IgD-negative memory B cell (primary cell): ENCODE measurements around the gene EVA1A. TPM values are rescaled to one million over a fixed set of nuclear protein-coding genes. Genes with fewer than 3 reads are reported as not detected.

Experiments used
- H3K27ac Mint-ChIP-seq, 3 donors: one replicate each; pipeline ENCODE4 v1.8.0; 2020 to 2022; ENCODE audit warnings: mild to moderate bottlenecking in 3 of 3, mixed read lengths in 3 of 3, moderate library complexity in 1 of 3
- H3K27me3 Mint-ChIP-seq: one replicate; pipeline ENCODE4 v1.8.0; 2021; ENCODE audit warnings: mixed read lengths
- H3K36me3 Mint-ChIP-seq: one replicate; pipeline ENCODE4 v1.8.0; 2020; ENCODE audit warnings: mild to moderate bottlenecking, mixed read lengths
- H3K4me1 Mint-ChIP-seq, 3 donors: one replicate each; pipeline ENCODE4 v1.8.0; 2020 to 2022; ENCODE audit warnings: mixed read lengths in 3 of 3, mild to moderate bottlenecking in 1 of 3
- H3K4me3 Mint-ChIP-seq, 4 donors: one replicate each; pipeline ENCODE4 v1.8.0; 2020 to 2022; ENCODE audit warnings: mild to moderate bottlenecking in 4 of 4, mixed read lengths in 4 of 4, moderate library complexity in 3 of 4
- H3K9me3 Mint-ChIP-seq, 3 donors: one replicate each; pipeline ENCODE4 v1.8.0; 2020 to 2021; ENCODE audit warnings: mixed read lengths in 3 of 3, mild to moderate bottlenecking in 1 of 3
- polyA plus RNA-seq: library from polyadenylated mRNA; unstranded; fragments of 300-500 nt; fragmentation: Illumina TruSeq; gene quantifications from one replicate; pipeline ENCODE4 v1.2.3, GENCODE V29; 2021

Gene EVA1A
- polyA plus RNA-seq, 1 donor from 2014 or later, result not detected

GRCh38 chr2:75462206-75462605 lies 98.5 kb downstream of the EVA1A start:
- H3K4me3 Mint-ChIP-seq, result no peak overlapping the region
- peaks cover 4% of the 10 kb centered on the region for H3K27me3 Mint-ChIP-seq
- H3K27ac Mint-ChIP-seq, result no peak overlapping the region
- no peaks in the 10 kb centered on the region for H3K36me3 Mint-ChIP-seq
- H3K4me1 Mint-ChIP-seq, result no peaks in the 10 kb centered on the region
- peaks cover 0 to 3% (median 3%) of the 10 kb centered on the region in 3 donors for H3K9me3 Mint-ChIP-seq

GRCh38 chr2:75460630-75461029 lies 100.1 kb downstream of the EVA1A start:
- H3K4me1 Mint-ChIP-seq, result no peaks in the 10 kb centered on the region
- H3K27ac Mint-ChIP-seq, result no peak overlapping the region
- no peak overlapping the region for H3K4me3 Mint-ChIP-seq
- H3K27me3 Mint-ChIP-seq, result peaks cover 3% of the 10 kb centered on the region
- H3K36me3 Mint-ChIP-seq, result no peaks in the 10 kb centered on the region
- peaks cover 0 to 3% (median 3%) of the 10 kb centered on the region in 3 donors for H3K9me3 Mint-ChIP-seq

GRCh38 chr2:75459565-75460310 lies 101.0 kb downstream of the EVA1A start:
- H3K4me3 Mint-ChIP-seq, result no peak overlapping the region
- H3K27ac Mint-ChIP-seq, result no peak overlapping the region
- peaks cover 3% of the 10 kb centered on the region for H3K27me3 Mint-ChIP-seq
- H3K4me1 Mint-ChIP-seq, result no peaks in the 10 kb centered on the region
- H3K36me3 Mint-ChIP-seq, result no peaks in the 10 kb centered on the region
- peaks cover 0 to 3% (median 3%) of the 10 kb centered on the region in 3 donors for H3K9me3 Mint-ChIP-seq

- Mint-ChIP-seq H3K4me1 (peaks cover 0 to 4% (median 2%) of the 10 kb centered on the region in 3 donors), H3K9me3 (peaks cover 0 to 5% (median 3%) of the 10 kb centered on the region in 3 donors), H3K36me3 (no peaks in the 10 kb centered on the region), H3K4me3 (no peak overlapping the region), H3K27ac (no peak overlapping the region), H3K27me3 (peaks cover 3% of the 10 kb centered on the region)
Measured at GRCh38 chr2:75458201-75458600, 102.5 kb downstream of the EVA1A start.

- peaks cover 0 to 4% (median 2%) of the 10 kb centered on the region in 3 donors for H3K4me1 Mint-ChIP-seq
- H3K9me3 Mint-ChIP-seq, result peaks cover 0 to 5% (median 3%) of the 10 kb centered on the region in 3 donors
- no peaks in the 10 kb centered on the region for H3K36me3 Mint-ChIP-seq
Measured at GRCh38 chr2:75456825-75457224, 103.9 kb downstream of the EVA1A start.

GRCh38 chr2:75456111-75456510 lies 104.6 kb downstream of the EVA1A start:
- H3K4me1 Mint-ChIP-seq, result peaks cover 0 to 4% (median 2%) of the 10 kb centered on the region in 3 donors
- no peaks in the 10 kb centered on the region for H3K36me3 Mint-ChIP-seq
- H3K4me3 Mint-ChIP-seq, result no peak overlapping the region
- no peak overlapping the region for H3K27ac Mint-ChIP-seq
- peaks cover 3% of the 10 kb centered on the region for H3K27me3 Mint-ChIP-seq
- peaks cover 0 to 5% (median 3%) of the 10 kb centered on the region in 3 donors for H3K9me3 Mint-ChIP-seq

More at GRCh38 chr2:75456825-75457224, 103.9 kb downstream of the EVA1A start:
- Mint-ChIP-seq H3K4me3 (no peak overlapping the region), H3K27me3 (peaks cover 3% of the 10 kb centered on the region), H3K27ac (no peak overlapping the region)

- Mint-ChIP-seq H3K4me3 (no peak overlapping the region), H3K27me3 (peaks cover 3% of the 10 kb centered on the region), H3K27ac (peak overlapping the region in 1 of 3 donors; percentile 5), H3K4me1 (peaks cover 0 to 4% (median 2%) of the 10 kb centered on the region in 3 donors), H3K36me3 (no peaks in the 10 kb centered on the region), H3K9me3 (peaks cover 0 to 4% (median 3%) of the 10 kb centered on the region in 3 donors)
Measured at GRCh38 chr2:75454241-75454620, 106.5 kb downstream of the EVA1A start.

GRCh38 chr2:75453384-75454240 lies 107.1 kb downstream of the EVA1A start:
- H3K27me3 Mint-ChIP-seq, result peaks cover 2% of the 10 kb centered on the region
- H3K4me3 Mint-ChIP-seq, result peak overlapping the region in 1 of 4 donors; percentile 49
- H3K27ac Mint-ChIP-seq, result peak overlapping the region in 1 of 3 donors; percentile 5
- H3K36me3 Mint-ChIP-seq, result no peaks in the 10 kb centered on the region
- H3K9me3 Mint-ChIP-seq, result peaks cover 0 to 6% (median 3%) of the 10 kb centered on the region in 3 donors
- peaks cover 0 to 4% (median 2%) of the 10 kb centered on the region in 3 donors for H3K4me1 Mint-ChIP-seq

GRCh38 chr2:75450068-75450467 lies 110.7 kb downstream of the EVA1A start:
- peaks cover 0 to 4% (median 2%) of the 10 kb centered on the region in 3 donors for H3K4me1 Mint-ChIP-seq
- H3K9me3 Mint-ChIP-seq, result peaks cover 0 to 8% (median 3%) of the 10 kb centered on the region in 3 donors
- H3K27me3 Mint-ChIP-seq, result no peaks in the 10 kb centered on the region
- no peak overlapping the region for H3K4me3 Mint-ChIP-seq
- no peak overlapping the region for H3K27ac Mint-ChIP-seq
- no peaks in the 10 kb centered on the region for H3K36me3 Mint-ChIP-seq

GRCh38 chr2:75447176-75447575 lies 113.6 kb downstream of the EVA1A start:
- Mint-ChIP-seq H3K4me1 (no peaks in the 10 kb centered on the region), H3K27ac (no peak overlapping the region), H3K4me3 (no peak overlapping the region), H3K9me3 (peaks cover 0 to 8% (median 1%) of the 10 kb centered on the region in 3 donors), H3K36me3 (no peaks in the 10 kb centered on the region), H3K27me3 (no peaks in the 10 kb centered on the region)

Other genes starting within 250 kb of the EVA1A start
- gene MRPL19, start 85.8 kb upstream of the EVA1A start, polyA plus RNA-seq, result 34.4 TPM
- gene GCFC2, start 150.0 kb upstream of the EVA1A start, polyA plus RNA-seq, result 26.9 TPM